CD4-positive, CD25-positive, alpha-beta regulatory T cell (primary cell): ENCODE measurements around the gene ITGAX. TPM values are rescaled to one million over a fixed set of nuclear protein-coding genes. Genes with fewer than 3 reads are reported as not detected.
A peak's percentile ranks its signal among the peaks of the same experiment; 100 is the strongest.

ENCODE experiments used
- ATAC-seq, 2 donors: fragments of 150-1000 bp; cut with Tn5 transposase; one replicate each; pipeline ENCODE4 v1.10.0; 2021; ENCODE audit warnings: low read depth in 2 of 2, moderate number of reproducible peaks in 2 of 2, moderate library complexity in 1 of 2
- DNase-seq, 3 donors: peaks; one replicate each; pipeline versions ENCODE4 v3.0.0 to v3.0.0-alpha.2; 2012 to 2022; ENCODE audit warnings: mixed read lengths in 1 of 3
- H3K27ac ChIP-seq: one replicate; pipeline ENCODE4 v1.7.0; 2013; ENCODE audit warnings: mild to moderate bottlenecking, low read length; ENCODE audit not compliant: insufficient read depth, poor library complexity, severe bottlenecking
- H3K27me3 ChIP-seq: one replicate; pipeline ENCODE4 v1.7.0; 2013; ENCODE audit warnings: low read length; ENCODE audit not compliant: control insufficient read depth, insufficient read depth
- H3K36me3 ChIP-seq: one replicate; pipeline ENCODE4 v1.7.0; 2013; ENCODE audit warnings: mild to moderate bottlenecking, low read length, moderate library complexity; ENCODE audit not compliant: control insufficient read depth, insufficient read depth
- H3K4me1 ChIP-seq: 2 replicates; pipeline ENCODE4 v1.7.0; 2013; ENCODE audit warnings: mild to moderate bottlenecking, low read length; ENCODE audit not compliant: insufficient read depth, control insufficient read depth, poor library complexity, severe bottlenecking
- H3K4me3 ChIP-seq: one replicate; pipeline ENCODE4 v1.7.0; 2013; ENCODE audit warnings: low read depth, mild to moderate bottlenecking, low read length, moderate library complexity
- H3K9me3 ChIP-seq, 2 experiments: 1 replicate in 1 of 2; 2 replicates in 1 of 2; pipeline ENCODE4 v1.7.0; 2013; ENCODE audit warnings: low read length in 2 of 2, mild to moderate bottlenecking in 1 of 2, moderate library complexity in 1 of 2; ENCODE audit not compliant: control insufficient read depth in 2 of 2
- H3K27ac Mint-ChIP-seq, 3 donors: one replicate each; pipeline ENCODE4 v1.8.0; 2020 to 2022; ENCODE audit warnings: mild to moderate bottlenecking in 3 of 3, mixed read lengths in 3 of 3, moderate library complexity in 2 of 3
- H3K27me3 Mint-ChIP-seq: one replicate; pipeline ENCODE4 v1.8.0; 2022; ENCODE audit warnings: mild to moderate bottlenecking, mixed read lengths
- H3K36me3 Mint-ChIP-seq: one replicate; pipeline ENCODE4 v1.8.0; 2020; ENCODE audit warnings: mixed read lengths
- H3K4me1 Mint-ChIP-seq, 4 donors: one replicate each; pipeline ENCODE4 v1.8.0; 2020 to 2022; ENCODE audit warnings: mixed read lengths in 4 of 4, mild to moderate bottlenecking in 1 of 4
- H3K4me3 Mint-ChIP-seq, 4 donors: one replicate each; pipeline ENCODE4 v1.8.0; 2020 to 2022; ENCODE audit warnings: mild to moderate bottlenecking in 4 of 4, mixed read lengths in 4 of 4, moderate library complexity in 3 of 4
- H3K9me3 Mint-ChIP-seq, 7 donors: one replicate each; pipeline ENCODE4 v1.8.0; 2020 to 2022; ENCODE audit warnings: mixed read lengths in 7 of 7, mild to moderate bottlenecking in 3 of 7, moderate library complexity in 2 of 7
- polyA plus RNA-seq, 4 donors: library from polyadenylated mRNA; unstranded; fragments of 300-500 nt; fragmentation: Illumina TruSeq; gene quantifications; one replicate each; pipeline ENCODE4 v1.2.3, GENCODE V29; 2021
- total RNA-seq: library from RNA; stranded (reverse); gene quantifications from one replicate; pipeline ENCODE4 v1.2.3, GENCODE V29; 2022

ITGAX gene
- total and polyA plus RNA-seq, 5 donors from 2014 or later = 0.47 to 1.9 TPM; not detected in 3

- Mint-ChIP-seq H3K36me3 (peaks cover 3% of the 10 kb centered on the region), H3K27me3 (peaks cover 25% of the 10 kb centered on the region), H3K4me3 (peak overlapping the region in 1 of 4 donors; percentile 24), H3K27ac (peak overlapping the region in 1 of 3 donors; percentile 0), H3K4me1 (peaks cover 0 to 13% (median 5%) of the 10 kb centered on the region in 4 donors), H3K9me3 (peaks cover 0 to 8% (median 0%) of the 10 kb centered on the region in 7 donors)
- no peak for DNase-seq
- Histone ChIP-seq H3K4me1 (no peaks in the 10 kb centered on the region), H3K4me3 (no peak overlapping the region), H3K27ac (no peak overlapping the region), H3K9me3 (no peaks in the 10 kb centered on the region), H3K36me3 (no peaks in the 10 kb centered on the region), H3K27me3 (no peaks in the 10 kb centered on the region)
- ATAC-seq = no peak
Observed at GRCh38 chr16:31328322-31329052, 26.5 kb upstream of the ITGAX start.

GRCh38 chr16:31329671-31330552 lies 25.1 kb upstream of the ITGAX start:
- Histone ChIP-seq H3K36me3 (no peaks in the 10 kb centered on the region), H3K4me3 (no peak overlapping the region), H3K27ac (no peak overlapping the region), H3K27me3 (no peaks in the 10 kb centered on the region), H3K9me3 (no peaks in the 10 kb centered on the region), H3K4me1 (no peaks in the 10 kb centered on the region)
- H3K27me3 Mint-ChIP-seq = peaks cover 27% of the 10 kb centered on the region
- peaks cover 3% of the 10 kb centered on the region for H3K36me3 Mint-ChIP-seq
- peaks cover 0 to 13% (median 5%) of the 10 kb centered on the region in 4 donors for H3K4me1 Mint-ChIP-seq
- no peak for ATAC-seq
- H3K4me3 Mint-ChIP-seq = peak overlapping the region in 2 of 4 donors; percentile 49 to 84
- DNase-seq = no peak
- H3K9me3 Mint-ChIP-seq = peaks cover 0 to 5% (median 0%) of the 10 kb centered on the region in 7 donors
- H3K27ac Mint-ChIP-seq = peak overlapping the region in 1 of 3 donors; percentile 43

GRCh38 chr16:31330553-31330890 lies 24.5 kb upstream of the ITGAX start:
- H3K9me3 Mint-ChIP-seq = peaks cover 0 to 3% (median 0%) of the 10 kb centered on the region in 7 donors
- peaks cover 0 to 13% (median 5%) of the 10 kb centered on the region in 4 donors for H3K4me1 Mint-ChIP-seq
- no peak for ATAC-seq
- H3K27me3 Mint-ChIP-seq = peaks cover 30% of the 10 kb centered on the region
- H3K36me3 Mint-ChIP-seq = peaks cover 3% of the 10 kb centered on the region
- H3K36me3 ChIP-seq = no peaks in the 10 kb centered on the region
- H3K9me3 ChIP-seq = no peaks in the 10 kb centered on the region
- no peak overlapping the region for H3K4me3 ChIP-seq
- peak overlapping the region in 3 of 4 donors; percentile 81 to 93 (median 84) for H3K4me3 Mint-ChIP-seq
- H3K27ac ChIP-seq = no peak overlapping the region
- H3K27me3 ChIP-seq = no peaks in the 10 kb centered on the region
- no peak for DNase-seq
- H3K4me1 ChIP-seq = no peaks in the 10 kb centered on the region
- peak overlapping the region in 1 of 3 donors; percentile 13 for H3K27ac Mint-ChIP-seq

- H3K36me3 Mint-ChIP-seq = peaks cover 3% of the 10 kb centered on the region
- Histone ChIP-seq H3K4me3 (no peak overlapping the region), H3K36me3 (no peaks in the 10 kb centered on the region), H3K9me3 (no peaks in the 10 kb centered on the region), H3K27ac (no peak overlapping the region), H3K4me1 (no peaks in the 10 kb centered on the region), H3K27me3 (no peaks in the 10 kb centered on the region)
- peaks cover 30% of the 10 kb centered on the region for H3K27me3 Mint-ChIP-seq
- peak overlapping the region in 3 of 4 donors; percentile 81 to 93 (median 84) for H3K4me3 Mint-ChIP-seq
- peak; percentile 26 to 39 for ATAC-seq
- peak overlapping the region in 2 of 3 donors; percentile 80 to 85 for H3K27ac Mint-ChIP-seq
- peaks cover 0 to 3% (median 0%) of the 10 kb centered on the region in 7 donors for H3K9me3 Mint-ChIP-seq
- peak in 1 of 3 donors; percentile 78 for DNase-seq
- H3K4me1 Mint-ChIP-seq = peaks cover 0 to 13% (median 5%) of the 10 kb centered on the region in 4 donors
Observed at GRCh38 chr16:31331141-31331764, 23.7 kb upstream of the ITGAX start.

DNA sequence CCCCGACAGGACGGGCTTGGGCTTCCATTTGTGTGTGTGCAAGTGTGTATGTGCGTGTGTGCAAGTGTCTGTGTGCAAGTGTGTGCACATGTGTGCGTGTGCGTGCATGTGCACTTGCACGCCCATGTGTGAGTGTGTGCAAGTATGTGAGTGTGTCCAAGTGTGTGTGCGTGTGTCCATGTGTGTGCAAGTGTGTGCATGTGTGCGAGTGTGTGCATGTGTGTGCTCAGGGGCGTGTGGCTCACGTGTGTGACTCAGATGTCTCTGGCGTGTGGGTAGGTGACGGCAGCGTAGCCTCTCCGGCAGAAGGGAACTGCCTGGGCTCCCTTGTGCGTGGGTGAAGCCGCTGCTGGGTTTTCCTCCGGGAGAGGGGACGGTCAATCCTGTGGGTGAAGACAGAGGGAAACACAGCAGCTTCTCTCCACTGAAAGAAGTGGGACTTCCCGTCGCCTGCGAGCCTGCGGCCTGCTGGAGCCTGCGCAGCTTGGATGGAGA lies 23.1 kb upstream of the ITGAX start:
- Histone ChIP-seq H3K36me3 (no peaks in the 10 kb centered on the region), H3K4me3 (no peak overlapping the region), H3K9me3 (no peaks in the 10 kb centered on the region), H3K27ac (no peak overlapping the region), H3K4me1 (no peaks in the 10 kb centered on the region), H3K27me3 (no peaks in the 10 kb centered on the region)
- Mint-ChIP-seq H3K27ac (peak overlapping the region in 1 of 3 donors; percentile 55), H3K9me3 (peaks cover 0 to 3% (median 0%) of the 10 kb centered on the region in 7 donors), H3K4me3 (peak overlapping the region in 2 of 4 donors; percentile 76 to 84), H3K36me3 (peaks cover 3% of the 10 kb centered on the region), H3K27me3 (peaks cover 31% of the 10 kb centered on the region), H3K4me1 (peaks cover 0 to 13% (median 5%) of the 10 kb centered on the region in 4 donors)
- no peak for ATAC-seq
- DNase-seq = no peak

DNA sequence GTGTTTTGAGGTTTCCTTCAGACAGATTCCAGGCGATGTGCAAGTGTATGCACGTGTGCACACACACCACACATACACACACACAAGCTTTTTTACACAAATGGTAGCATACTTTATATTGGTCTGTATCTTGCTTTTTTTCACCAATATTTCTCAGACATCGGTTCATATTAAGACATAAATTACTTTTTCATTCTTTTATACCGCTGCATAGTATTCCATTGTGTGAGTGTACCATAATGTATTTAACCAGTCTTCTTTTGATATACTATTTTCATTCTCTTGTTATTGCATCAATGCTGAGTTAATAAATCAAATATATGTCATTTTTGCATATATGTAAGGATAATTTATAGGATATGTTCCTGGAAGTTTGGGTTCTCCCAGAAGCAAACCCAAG lies 22.4 kb upstream of the ITGAX start:
- H3K36me3 Mint-ChIP-seq = peaks cover 3% of the 10 kb centered on the region
- H3K4me1 Mint-ChIP-seq = peaks cover 0 to 14% (median 5%) of the 10 kb centered on the region in 4 donors
- Histone ChIP-seq H3K36me3 (no peaks in the 10 kb centered on the region), H3K27ac (no peak overlapping the region), H3K9me3 (no peaks in the 10 kb centered on the region), H3K4me1 (no peaks in the 10 kb centered on the region), H3K4me3 (no peak overlapping the region), H3K27me3 (no peaks in the 10 kb centered on the region)
- peaks cover 0 to 3% (median 0%) of the 10 kb centered on the region in 7 donors for H3K9me3 Mint-ChIP-seq
- peaks cover 38% of the 10 kb centered on the region for H3K27me3 Mint-ChIP-seq
- H3K27ac Mint-ChIP-seq = no peak overlapping the region
- peak overlapping the region in 2 of 4 donors; percentile 33 to 48 for H3K4me3 Mint-ChIP-seq
- no peak for ATAC-seq
- DNase-seq = no peak
